AG09319 (cell line): ENCODE measurements around the gene CAMK2G.
A peak's percentile ranks its signal among the peaks of the same experiment; 100 is the strongest.

Source experiments
- DNase-seq: peaks from one replicate; pipeline ENCODE4 v3.0.0-alpha.2; 2010; ENCODE audit warnings: low read depth; ENCODE audit errors: extremely low read depth
- CTCF ChIP-seq: IDR thresholded peaks from 2 replicates; pipeline ENCODE4 v1.5.1; 2011; ENCODE audit warnings: low read depth, mild to moderate bottlenecking, inconsistent platforms, low read length, moderate library complexity

CAMK2G gene

DNA sequence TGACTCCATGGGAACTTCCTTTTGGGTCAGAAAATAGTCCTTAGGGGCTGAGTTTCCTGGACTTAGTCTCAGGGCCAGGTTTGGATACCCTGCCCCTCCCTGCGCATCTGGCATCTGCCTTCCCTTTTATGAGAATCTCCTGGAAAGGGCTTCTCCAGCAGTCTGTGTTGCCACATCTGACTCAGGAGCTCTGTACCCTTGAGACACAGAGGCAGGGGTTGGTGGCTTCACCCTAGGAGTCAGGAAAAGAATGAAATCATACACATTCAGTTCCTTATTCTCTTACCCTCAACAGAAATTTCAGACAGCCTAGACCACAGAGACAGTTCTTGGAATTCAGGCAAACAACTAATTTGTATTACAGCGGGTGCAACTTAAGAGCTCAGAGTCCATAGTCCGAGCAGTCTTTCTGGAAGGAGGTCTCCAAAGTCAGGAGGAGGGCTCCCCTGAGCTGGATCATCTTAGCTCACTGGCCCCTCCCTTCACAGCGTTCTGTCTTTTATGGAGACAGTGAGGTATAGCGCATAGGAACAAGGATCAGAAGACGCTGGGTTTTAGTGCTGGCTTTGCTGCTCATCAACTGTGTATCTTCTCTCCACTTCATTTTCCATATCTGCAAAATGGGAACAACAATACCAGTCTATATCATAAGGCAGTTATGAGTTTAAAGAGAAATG is 33.6 kb upstream of the CAMK2G start:
- TF ChIP-seq CTCF, result no peak
- DNase-seq, result no peak

DNA sequence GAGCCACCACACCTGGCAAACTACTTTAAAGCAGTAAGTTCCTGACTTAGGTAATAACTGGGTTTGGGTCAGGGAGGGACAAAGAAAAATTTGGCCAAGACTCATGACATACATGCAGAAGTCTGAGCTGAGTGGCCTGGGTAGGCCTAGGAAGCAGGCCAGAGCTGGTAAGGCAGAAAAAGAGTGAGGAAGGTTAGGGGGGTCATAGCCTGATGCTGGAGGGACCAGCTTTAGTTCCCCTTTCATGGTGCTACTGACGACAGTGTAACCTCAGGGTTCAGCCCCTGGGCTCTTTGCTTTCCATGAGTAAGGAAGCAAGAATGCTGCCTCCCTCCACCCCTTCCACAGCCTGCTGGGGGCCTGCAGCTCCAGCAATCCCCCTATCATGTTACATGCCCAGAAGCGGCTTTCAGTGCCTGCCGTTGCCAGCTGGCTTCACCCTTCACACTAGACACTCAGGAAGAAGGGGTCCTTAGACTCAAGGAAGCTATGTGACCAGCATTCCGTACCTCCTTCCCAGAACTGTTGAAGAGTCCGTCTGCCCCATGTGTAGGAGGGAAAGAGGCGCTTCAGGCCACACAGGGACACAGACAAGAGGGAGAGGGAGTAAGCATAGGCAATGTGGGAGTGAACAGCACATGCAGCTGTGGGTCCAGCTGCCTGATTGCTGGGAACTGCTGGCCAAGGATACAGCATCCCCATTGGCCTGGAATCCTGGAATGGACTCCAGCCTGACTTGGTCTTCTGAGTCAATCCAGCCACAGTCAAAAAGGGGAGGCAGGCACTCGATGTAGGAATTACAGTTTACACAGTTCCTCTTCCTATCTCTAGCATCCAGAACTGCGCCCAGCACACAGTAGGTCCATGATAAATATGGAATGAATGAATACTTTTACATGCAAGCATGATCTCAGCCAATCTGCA is 32.4 kb upstream of the CAMK2G start:
- TF ChIP-seq CTCF, result no peak; the same call in 1 of the 2 replicates
- DNase-seq, result peak; percentile 96

GRCh38 chr10:73905256-73906020 is 31.1 kb upstream of the CAMK2G start:
- TF ChIP-seq CTCF, result no peak
- no peak for DNase-seq

DNA sequence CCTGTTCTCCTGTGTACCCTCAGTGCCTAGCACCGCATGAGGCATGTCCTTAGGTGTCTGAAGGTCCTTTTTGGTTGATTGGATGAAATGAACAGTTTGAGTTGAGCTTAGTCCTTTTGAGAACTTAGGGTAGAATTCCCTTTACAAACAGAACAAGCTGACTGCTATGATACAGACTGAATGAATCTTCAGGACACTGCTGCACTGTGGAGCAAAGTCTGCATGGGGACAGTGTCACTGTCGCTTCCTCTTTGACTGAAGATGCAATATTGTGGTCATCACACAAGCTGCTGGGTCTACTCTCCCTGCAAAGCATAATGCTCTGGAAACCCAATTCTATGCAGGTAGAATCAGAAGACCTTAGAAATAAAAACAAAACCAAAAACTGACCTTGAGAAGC is 28.0 kb upstream of the CAMK2G start:
- no peak for DNase-seq
- TF ChIP-seq CTCF, result no peak

- no peak for TF ChIP-seq CTCF
- no peak for DNase-seq
Observed at GRCh38 chr10:73901261-73901660, 26.9 kb upstream of the CAMK2G start.

DNA sequence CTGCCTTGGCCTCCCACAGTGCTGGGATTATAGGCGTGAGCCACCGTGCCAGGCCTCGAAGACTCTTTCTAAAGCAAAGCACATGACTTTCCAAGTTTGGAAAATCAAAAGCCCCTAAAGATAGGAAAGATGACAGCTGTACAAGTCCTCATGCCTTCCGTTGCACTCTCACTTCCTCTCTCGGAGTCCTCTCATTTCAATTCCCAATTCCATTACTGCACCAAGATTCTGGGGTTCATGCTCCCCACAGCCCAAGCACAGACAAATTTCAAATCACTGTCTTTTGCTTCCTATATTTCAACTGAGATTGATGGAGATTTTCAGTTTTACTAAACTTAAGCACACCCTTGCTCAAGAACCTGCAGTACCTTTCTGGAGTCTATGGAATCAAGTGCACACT is 25.7 kb upstream of the CAMK2G start:
- no peak for DNase-seq
- no peak for TF ChIP-seq CTCF
